Brain microvascular endothelial cell (primary cell): ENCODE measurements around the gene CLIP4.
A peak's percentile ranks its signal among the peaks of the same experiment; 100 is the strongest.

Source experiments
- DNase-seq: peaks from one replicate; pipeline ENCODE4 v3.0.0-alpha.2; 2020
- H3K27ac ChIP-seq: fragments of 250-450 bp; sonication (Bioruptor Pico); 2 replicates; pipeline ENCODE4 v1.5.1; 2020; ENCODE audit warnings: mild to moderate bottlenecking, moderate library complexity
- H3K27me3 ChIP-seq: fragments of 250-450 bp; sonication (Bioruptor Pico); replicated peaks from 2 replicates; pipeline ENCODE4 v1.5.1; 2020; ENCODE audit warnings: mild to moderate bottlenecking
- H3K36me3 ChIP-seq: fragments of 250-450 bp; sonication (Bioruptor Pico); replicated peaks from 2 replicates; pipeline ENCODE4 v1.5.1; 2020; ENCODE audit warnings: mild to moderate bottlenecking
- H3K4me3 ChIP-seq: 2 replicates; pipeline ENCODE4 v1.5.1; 2011; ENCODE audit warnings: low read depth, mild to moderate bottlenecking, control low read depth, low read length, moderate library complexity
- CTCF ChIP-seq: IDR thresholded peaks from 2 replicates; pipeline ENCODE4 v1.5.1; 2011; ENCODE audit warnings: low read depth, mild to moderate bottlenecking, moderate library complexity, low read length, control low read depth, inconsistent platforms; ENCODE audit errors: missing control alignments
- in situ Hi-C: cut with HindIII; loops from 2 replicates; pipeline ENCODE4 v1.10.0; 2017; ENCODE audit warnings: low sequenced_read_pairs, low pct_ligation_motif_present

CLIP4 gene

GRCh38 chr2:29162204-29162928 is 47.2 kb downstream of the CLIP4 start:
- H3K4me3 ChIP-seq, result no peak overlapping the region
- H3K27ac ChIP-seq, result no peak overlapping the region
- TF ChIP-seq CTCF, result no peak
- in situ Hi-C loops, result no loop called here
- no peaks in the 10 kb centered on the region for H3K27me3 ChIP-seq
- no peak for DNase-seq
- peaks cover 16% of the 10 kb centered on the region for H3K36me3 ChIP-seq

GRCh38 chr2:29164091-29164846 is 49.1 kb downstream of the CLIP4 start:
- peaks cover 11% of the 10 kb centered on the region for H3K36me3 ChIP-seq
- no peaks in the 10 kb centered on the region for H3K27me3 ChIP-seq
- H3K4me3 ChIP-seq, result no peak overlapping the region
- DNase-seq, result no peak
- TF ChIP-seq CTCF, result no peak
- no peak overlapping the region for H3K27ac ChIP-seq
- in situ Hi-C loops, result no loop called here

GRCh38 chr2:29165362-29166241 is 50.4 kb downstream of the CLIP4 start:
- DNase-seq, result peak; percentile 63
- Histone ChIP-seq H3K27ac (peak overlapping the region; percentile 11), H3K27me3 (no peaks in the 10 kb centered on the region), H3K36me3 (peaks cover 7% of the 10 kb centered on the region), H3K4me3 (no peak overlapping the region)
- no peak for TF ChIP-seq CTCF
- in situ Hi-C loops, result no loop called here

GRCh38 chr2:29166242-29167039 is 51.2 kb downstream of the CLIP4 start:
- Histone ChIP-seq H3K27ac (no peak overlapping the region), H3K27me3 (no peaks in the 10 kb centered on the region), H3K4me3 (no peak overlapping the region), H3K36me3 (peaks cover 6% of the 10 kb centered on the region)
- DNase-seq, result no peak
- TF ChIP-seq CTCF, result no peak
- in situ Hi-C loops, result no loop called here

- H3K36me3 ChIP-seq, result peaks cover 15% of the 10 kb centered on the region
- no peak overlapping the region for H3K4me3 ChIP-seq
- no peaks in the 10 kb centered on the region for H3K27me3 ChIP-seq
- in situ Hi-C loops, result no loop called here
- DNase-seq, result no peak
- no peak overlapping the region for H3K27ac ChIP-seq
- TF ChIP-seq CTCF, result no peak
Observed at GRCh38 chr2:29174937-29175336, 59.7 kb downstream of the CLIP4 start.
